Mucosa of rectum (tissue), 2 donors: ENCODE measurements around the gene POLR3H.
"Not testable (repeated sequence)": the region's sequence is repeated elsewhere in the genome, so short reads cannot be mapped to it uniquely, and the experiment has no call there.

Source experiments
- H3K27ac ChIP-seq, 2 donors: one replicate each; pipeline ENCODE4 v1.7.0; 2013; ENCODE audit warnings: inconsistent platforms in 2 of 2, low read depth in 2 of 2, low read length in 2 of 2
- H3K27me3 ChIP-seq, 2 donors: one replicate each; pipeline ENCODE4 v1.7.0; 2013; ENCODE audit warnings: low read length in 2 of 2; ENCODE audit not compliant: control insufficient read depth in 2 of 2, insufficient read depth in 2 of 2
- H3K36me3 ChIP-seq, 2 donors: one replicate each; pipeline ENCODE4 v1.7.0; 2013; ENCODE audit warnings: low read length in 2 of 2; ENCODE audit not compliant: control insufficient read depth in 2 of 2, insufficient read depth in 2 of 2
- H3K4me1 ChIP-seq, 2 donors: one replicate each; pipeline ENCODE4 v1.7.0; 2013; ENCODE audit warnings: low read length in 2 of 2, mild to moderate bottlenecking in 1 of 2; ENCODE audit not compliant: control insufficient read depth in 2 of 2, insufficient read depth in 2 of 2
- H3K4me3 ChIP-seq, 2 donors: one replicate each; pipeline ENCODE4 v1.7.0; 2013; ENCODE audit warnings: low read length in 2 of 2
- H3K9ac ChIP-seq, 2 donors: one replicate each; pipeline ENCODE4 v1.7.0; 2013; ENCODE audit warnings: low read length in 2 of 2, low read depth in 1 of 2, mild to moderate bottlenecking in 1 of 2
- H3K9me3 ChIP-seq, 2 donors: one replicate each; pipeline ENCODE4 v1.7.0; 2013; ENCODE audit warnings: low read length in 2 of 2; ENCODE audit not compliant: control insufficient read depth in 2 of 2
- donor health status: healthy.
- donor health status: Normal muscosa, but diverticular disease.

POLR3H gene, protein sequence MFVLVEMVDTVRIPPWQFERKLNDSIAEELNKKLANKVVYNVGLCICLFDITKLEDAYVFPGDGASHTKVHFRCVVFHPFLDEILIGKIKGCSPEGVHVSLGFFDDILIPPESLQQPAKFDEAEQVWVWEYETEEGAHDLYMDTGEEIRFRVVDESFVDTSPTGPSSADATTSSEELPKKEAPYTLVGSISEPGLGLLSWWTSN

GRCh38 chr22:41543854-41544670, at the start of gene POLR3H:
Gene POLR3H, minus strand, starts transcription at chr22:41544470. Its CDS starts 369 bp downstream, at chr22:41544101.
- Histone ChIP-seq H3K27me3 (no peaks in the 10 kb centered on the region), H3K36me3 (peaks cover 6% of the 10 kb centered on the region in 2 donors), H3K27ac (peak within 1 kb of the TSS; percentile 72 to 82), H3K4me3 (peak within 1 kb of the TSS; percentile 84 to 90), H3K4me1 (peaks cover 8 to 17% of the 10 kb centered on the region in 2 donors), H3K9me3 (no peaks in the 10 kb centered on the region), H3K9ac (peak within 1 kb of the TSS; percentile 70 to 76)

- H3K9me3 ChIP-seq, H3K27ac ChIP-seq, H3K4me3 ChIP-seq, H3K27me3 ChIP-seq, H3K36me3 ChIP-seq, H3K9ac ChIP-seq: not testable (repeated sequence)
- H3K4me1 ChIP-seq = peaks cover 10% of the 10 kb centered on the region in 2 donors
These were observed 49.2 kb upstream of the POLR3H start for GRCh38 chr22:41593336-41593960.

DNA sequence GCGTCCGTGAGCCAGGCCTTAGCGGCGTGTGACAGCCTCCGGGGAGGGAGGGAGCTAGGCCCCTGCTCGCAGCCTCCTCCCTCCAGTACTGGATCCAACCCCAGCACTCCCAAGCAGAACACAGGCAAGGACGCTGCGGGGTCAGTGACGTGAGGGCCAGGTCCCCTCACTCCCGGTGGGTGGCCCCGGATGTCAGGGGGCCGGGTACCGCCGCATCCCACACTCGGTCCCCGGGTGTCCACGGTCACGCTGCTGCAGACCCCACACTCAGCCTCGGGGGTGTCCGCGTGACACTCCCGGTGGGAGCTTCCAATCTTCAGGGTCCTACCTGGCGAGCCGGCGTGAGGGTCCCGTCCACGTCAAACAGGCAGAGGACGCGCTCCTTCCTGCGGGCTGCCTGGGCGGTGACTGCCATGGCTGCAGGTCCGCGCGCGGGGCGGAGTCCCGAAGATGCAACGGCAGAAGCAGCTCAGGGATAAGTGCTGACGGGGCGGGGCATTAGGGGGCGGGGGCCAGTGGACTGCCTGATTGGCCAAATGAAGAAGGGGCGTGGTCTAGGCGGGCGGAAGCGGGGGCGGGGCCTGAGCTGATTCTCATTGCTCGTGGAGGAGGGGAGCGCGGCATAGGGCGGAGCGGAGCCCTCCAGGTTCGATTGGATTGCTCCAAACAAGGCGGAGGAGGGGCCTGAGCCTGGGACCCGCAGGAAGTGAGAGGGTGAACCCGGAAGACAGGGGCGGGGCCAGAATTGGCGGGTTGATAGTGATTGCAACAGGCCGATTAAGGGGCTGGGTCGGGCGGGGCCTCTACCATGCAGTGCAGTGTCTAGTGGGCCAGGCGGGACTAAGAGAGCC, 45.3 kb upstream of the POLR3H start, which contains the start of gene PMM1:
Gene PMM1, minus strand, starts transcription at position 450 of the 851 bp plus-strand sequence. Its CDS starts 35 bp downstream, at position 415.
- peaks cover 4 to 8% of the 10 kb centered on the region in 2 donors for H3K36me3 ChIP-seq
- peaks cover 6 to 11% of the 10 kb centered on the region in 2 donors for H3K4me1 ChIP-seq
- peak within 1 kb of the TSS; percentile 94 to 97 for H3K9ac ChIP-seq

GRCh38 chr22:41587347-41587723, 43.1 kb upstream of the POLR3H start:
- Histone ChIP-seq H3K27me3 (no peaks in the 10 kb centered on the region), H3K4me3 (peak overlapping the region; percentile 8 to 89), H3K9me3 (no peaks in the 10 kb centered on the region), H3K4me1 (peaks cover 6 to 11% of the 10 kb centered on the region in 2 donors), H3K36me3 (peaks cover 19 to 28% of the 10 kb centered on the region in 2 donors), H3K27ac (peak overlapping the region; percentile 73 to 80), H3K9ac (no peak overlapping the region)

More for the DNA sequence above, 45.3 kb upstream of the POLR3H start, which contains the start of gene PMM1:
- Histone ChIP-seq H3K9me3 (no peaks in the 10 kb centered on the region), H3K4me3 (peak within 1 kb of the TSS; percentile 82 to 89), H3K27ac (peak within 1 kb of the TSS; percentile 73 to 80), H3K27me3 (no peaks in the 10 kb centered on the region)

DNA sequence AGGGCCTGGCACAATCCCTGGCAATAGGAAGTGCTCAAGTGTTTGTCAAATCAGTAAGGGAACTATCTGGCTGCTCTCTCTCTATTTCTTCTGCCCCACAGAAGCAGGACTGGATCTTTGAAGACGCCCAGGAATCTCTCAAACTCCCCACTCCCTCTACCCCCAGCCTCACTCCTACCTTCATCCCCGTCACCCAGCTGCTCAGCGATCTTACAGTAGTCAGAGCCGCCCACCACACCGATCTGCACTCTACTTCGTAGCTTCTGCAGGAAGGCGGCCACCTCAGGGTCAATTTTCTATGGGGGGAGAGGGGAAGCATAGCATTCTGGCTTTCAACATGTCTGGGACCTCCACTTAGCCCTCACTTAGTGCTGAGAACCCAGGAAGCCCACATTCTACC, 41.6 kb upstream of the POLR3H start:
- H3K4me1 ChIP-seq = peaks cover 6 to 11% of the 10 kb centered on the region in 2 donors
- no peaks in the 10 kb centered on the region for H3K9me3 ChIP-seq
- no peak overlapping the region for H3K4me3 ChIP-seq
- peaks cover 21 to 33% of the 10 kb centered on the region in 2 donors for H3K36me3 ChIP-seq
- H3K9ac ChIP-seq = no peak overlapping the region
- H3K27ac ChIP-seq = no peak overlapping the region
- no peaks in the 10 kb centered on the region for H3K27me3 ChIP-seq

- peaks cover 6 to 11% of the 10 kb centered on the region in 2 donors for H3K4me1 ChIP-seq
- H3K4me3 ChIP-seq = no peak overlapping the region
- no peaks in the 10 kb centered on the region for H3K9me3 ChIP-seq
- peaks cover 28 to 38% of the 10 kb centered on the region in 2 donors for H3K36me3 ChIP-seq
- no peak overlapping the region for H3K9ac ChIP-seq
- no peak overlapping the region for H3K27ac ChIP-seq
- no peaks in the 10 kb centered on the region for H3K27me3 ChIP-seq
These were observed 40.6 kb upstream of the POLR3H start for GRCh38 chr22:41584881-41585280.

- no peaks in the 10 kb centered on the region for H3K9me3 ChIP-seq
- H3K27me3 ChIP-seq = no peaks in the 10 kb centered on the region
- H3K9ac ChIP-seq = no peak overlapping the region
- peaks cover 0 to 4% of the 10 kb centered on the region in 2 donors for H3K4me1 ChIP-seq
- H3K4me3 ChIP-seq = no peak overlapping the region
- H3K36me3 ChIP-seq = peaks cover 46 to 60% of the 10 kb centered on the region in 2 donors
- no peak overlapping the region for H3K27ac ChIP-seq
These were observed 38.4 kb upstream of the POLR3H start for GRCh38 chr22:41582694-41583093.

- H3K27ac ChIP-seq = no peak overlapping the region
- no peaks in the 10 kb centered on the region for H3K9me3 ChIP-seq
- H3K4me1 ChIP-seq = peaks cover 0 to under 1% of the 10 kb centered on the region in 2 donors
- no peak overlapping the region for H3K9ac ChIP-seq
- H3K27me3 ChIP-seq = no peaks in the 10 kb centered on the region
- H3K4me3 ChIP-seq = no peak overlapping the region
- peaks cover 58 to 78% of the 10 kb centered on the region in 2 donors for H3K36me3 ChIP-seq
These were observed 35.7 kb upstream of the POLR3H start for GRCh38 chr22:41579997-41580355.

- Histone ChIP-seq H3K9ac (no peak overlapping the region), H3K27me3 (no peaks in the 10 kb centered on the region), H3K9me3 (no peaks in the 10 kb centered on the region), H3K4me1 (peaks cover 0 to 2% of the 10 kb centered on the region in 2 donors), H3K4me3 (no peak overlapping the region), H3K27ac (no peak overlapping the region), H3K36me3 (peaks cover 56 to 73% of the 10 kb centered on the region in 2 donors)
These were observed 35.2 kb upstream of the POLR3H start for GRCh38 chr22:41579297-41579996.
